HFFc6 (cell line): ENCODE results near the gene GPR87. TPM values are rescaled to one million over a fixed set of nuclear protein-coding genes. Genes with fewer than 3 reads are reported as not detected.

Experiments used
- DNase-seq: peaks from one replicate; pipeline ENCODE4 v3.0.0-alpha.2; 2018
- H3K27ac Mint-ChIP-seq: 2 replicates; pipeline ENCODE4 v1.8.0; 2020; ENCODE audit warnings: mild to moderate bottlenecking, mixed read lengths
- H3K27me3 Mint-ChIP-seq: 2 replicates; pipeline ENCODE4 v1.8.0; 2021; ENCODE audit warnings: mild to moderate bottlenecking, moderate library complexity, mixed read lengths; ENCODE audit not compliant: insufficient read depth
- H3K36me3 Mint-ChIP-seq: 2 replicates; pipeline ENCODE4 v1.8.0; 2021; ENCODE audit warnings: low read depth, mixed read lengths
- H3K4me1 Mint-ChIP-seq: 2 replicates; pipeline ENCODE4 v1.8.0; 2020; ENCODE audit warnings: low read depth, mixed read lengths
- H3K4me3 Mint-ChIP-seq: 2 replicates; pipeline ENCODE4 v1.8.0; 2020; ENCODE audit warnings: mild to moderate bottlenecking, moderate library complexity, mixed read lengths
- H3K9me3 Mint-ChIP-seq: 2 replicates; pipeline ENCODE4 v1.8.0; 2020; ENCODE audit warnings: mild to moderate bottlenecking, mixed read lengths
- CTCF ChIP-seq: fragments of 200-600 bp; sonication (generic); IDR thresholded peaks from 2 replicates; pipeline ENCODE4 v1.5.0; 2021; ENCODE audit warnings: antibody characterized with exemption, mild to moderate bottlenecking
- total RNA-seq, 6 experiments: library from RNA; stranded (reverse); fragmentation: NEBNext Ultra II Directional; extraction: Animal tissue kit (Norgen Biotek cat#: 25700); gene quantifications; 2 replicates in 1 of 6; 3 replicates in 5 of 6; pipeline ENCODE4 v1.2.3, GENCODE V29; 2021

The GPR87 gene
- total RNA-seq, 6 experiments from 2014 or later: not detected

GRCh38 chr3:151307583-151308488, 8.8 kb downstream of the GPR87 start:
- no peak for TF ChIP-seq CTCF
- Mint-ChIP-seq H3K27ac (no peak overlapping the region), H3K27me3 (peaks cover 8% of the 10 kb centered on the region), H3K9me3 (no peaks in the 10 kb centered on the region), H3K4me1 (peaks cover 58% of the 10 kb centered on the region), H3K4me3 (no peak overlapping the region), H3K36me3 (0 out of 2 replicates have a peak, but pooled peaks cover 2% of the 10 kb centered on the region)
- peak; percentile 40 for DNase-seq

- Mint-ChIP-seq H3K9me3 (no peaks in the 10 kb centered on the region), H3K4me3 (no peak overlapping the region), H3K27me3 (peaks cover 8% of the 10 kb centered on the region), H3K27ac (no peak overlapping the region), H3K4me1 (peaks cover 65% of the 10 kb centered on the region), H3K36me3 (0 out of 2 replicates have a peak, but pooled peaks cover 4% of the 10 kb centered on the region)
- no peak for TF ChIP-seq CTCF
- DNase-seq: no peak
These were observed 9.5 kb downstream of the GPR87 start for GRCh38 chr3:151307131-151307530.

- TF ChIP-seq CTCF: no peak
- H3K27me3 Mint-ChIP-seq: peaks cover 12% of the 10 kb centered on the region
- no peak for DNase-seq
- H3K27ac Mint-ChIP-seq: peak overlapping the region; percentile 75
- peak overlapping the region; percentile 74 for H3K4me3 Mint-ChIP-seq
- 0 out of 2 replicates have a peak, but pooled peaks cover 4% of the 10 kb centered on the region for H3K36me3 Mint-ChIP-seq
- H3K9me3 Mint-ChIP-seq: no peaks in the 10 kb centered on the region
- H3K4me1 Mint-ChIP-seq: peaks cover 74% of the 10 kb centered on the region
These were observed 10.3 kb downstream of the GPR87 start for GRCh38 chr3:151306168-151306810.

- H3K27me3 Mint-ChIP-seq: peaks cover 12% of the 10 kb centered on the region
- no peak for TF ChIP-seq CTCF
- peak overlapping the region; percentile 74 for H3K4me3 Mint-ChIP-seq
- no peaks in the 10 kb centered on the region for H3K9me3 Mint-ChIP-seq
- DNase-seq: peak; percentile 17
- 0 out of 2 replicates have a peak, but pooled peaks cover 4% of the 10 kb centered on the region for H3K36me3 Mint-ChIP-seq
- H3K27ac Mint-ChIP-seq: peak overlapping the region; percentile 75
- H3K4me1 Mint-ChIP-seq: peaks cover 79% of the 10 kb centered on the region
These were observed 10.9 kb downstream of the GPR87 start for GRCh38 chr3:151305775-151306151.

- Mint-ChIP-seq H3K4me1 (peaks cover 82% of the 10 kb centered on the region), H3K36me3 (0 out of 2 replicates have a peak, but pooled peaks cover 4% of the 10 kb centered on the region), H3K27ac (peak overlapping the region; percentile 75), H3K9me3 (no peaks in the 10 kb centered on the region), H3K27me3 (peaks cover 12% of the 10 kb centered on the region), H3K4me3 (peak overlapping the region; percentile 74)
- TF ChIP-seq CTCF: peak; percentile 38; the same call in 1 of the 2 replicates
- DNase-seq: peak; percentile 97
These were observed 11.4 kb downstream of the GPR87 start for GRCh38 chr3:151305060-151305774.
